ENCODE results near the gene FDXR. TPM values are rescaled to one million over a fixed set of nuclear protein-coding genes. Genes with fewer than 3 reads are reported as not detected.
A peak's percentile ranks its signal among the peaks of the same experiment; 100 is the strongest.

Gene FDXR
- total RNA-seq, 1 donor from 2014 or later = 31.5 TPM

DNA sequence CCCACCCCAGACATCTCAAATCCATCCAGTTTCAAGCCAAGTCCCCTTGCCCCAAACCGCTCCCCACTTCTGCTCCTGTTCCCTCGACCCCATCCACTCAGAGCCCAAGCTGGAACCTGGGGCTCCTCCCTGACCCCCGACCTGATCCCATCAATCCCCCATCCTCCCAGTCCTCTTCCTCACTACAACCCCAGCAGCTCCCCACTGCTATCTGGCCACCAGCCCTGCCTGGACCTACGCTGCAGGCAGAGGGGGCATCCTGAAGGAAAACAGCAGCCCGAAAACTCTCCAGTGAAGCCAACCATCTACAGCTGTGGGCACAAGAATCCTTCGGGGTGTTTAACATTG, 3.9 kb downstream of the FDXR start:
- no peak overlapping the region for H3K4me3 ChIP-seq (ENCODE audit: low read depth, low read length)
- no peak for DNase-seq (ENCODE audit: low read depth)
- TF ChIP-seq, protein P1, sequence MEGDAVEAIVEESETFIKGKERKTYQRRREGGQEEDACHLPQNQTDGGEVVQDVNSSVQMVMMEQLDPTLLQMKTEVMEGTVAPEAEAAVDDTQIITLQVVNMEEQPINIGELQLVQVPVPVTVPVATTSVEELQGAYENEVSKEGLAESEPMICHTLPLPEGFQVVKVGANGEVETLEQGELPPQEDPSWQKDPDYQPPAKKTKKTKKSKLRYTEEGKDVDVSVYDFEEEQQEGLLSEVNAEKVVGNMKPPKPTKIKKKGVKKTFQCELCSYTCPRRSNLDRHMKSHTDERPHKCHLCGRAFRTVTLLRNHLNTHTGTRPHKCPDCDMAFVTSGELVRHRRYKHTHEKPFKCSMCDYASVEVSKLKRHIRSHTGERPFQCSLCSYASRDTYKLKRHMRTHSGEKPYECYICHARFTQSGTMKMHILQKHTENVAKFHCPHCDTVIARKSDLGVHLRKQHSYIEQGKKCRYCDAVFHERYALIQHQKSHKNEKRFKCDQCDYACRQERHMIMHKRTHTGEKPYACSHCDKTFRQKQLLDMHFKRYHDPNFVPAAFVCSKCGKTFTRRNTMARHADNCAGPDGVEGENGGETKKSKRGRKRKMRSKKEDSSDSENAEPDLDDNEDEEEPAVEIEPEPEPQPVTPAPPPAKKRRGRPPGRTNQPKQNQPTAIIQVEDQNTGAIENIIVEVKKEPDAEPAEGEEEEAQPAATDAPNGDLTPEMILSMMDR (conservative IDR thresholded peaks at IDR 0.05; ENCODE audit: low read depth, low read length) = no peak

DNA sequence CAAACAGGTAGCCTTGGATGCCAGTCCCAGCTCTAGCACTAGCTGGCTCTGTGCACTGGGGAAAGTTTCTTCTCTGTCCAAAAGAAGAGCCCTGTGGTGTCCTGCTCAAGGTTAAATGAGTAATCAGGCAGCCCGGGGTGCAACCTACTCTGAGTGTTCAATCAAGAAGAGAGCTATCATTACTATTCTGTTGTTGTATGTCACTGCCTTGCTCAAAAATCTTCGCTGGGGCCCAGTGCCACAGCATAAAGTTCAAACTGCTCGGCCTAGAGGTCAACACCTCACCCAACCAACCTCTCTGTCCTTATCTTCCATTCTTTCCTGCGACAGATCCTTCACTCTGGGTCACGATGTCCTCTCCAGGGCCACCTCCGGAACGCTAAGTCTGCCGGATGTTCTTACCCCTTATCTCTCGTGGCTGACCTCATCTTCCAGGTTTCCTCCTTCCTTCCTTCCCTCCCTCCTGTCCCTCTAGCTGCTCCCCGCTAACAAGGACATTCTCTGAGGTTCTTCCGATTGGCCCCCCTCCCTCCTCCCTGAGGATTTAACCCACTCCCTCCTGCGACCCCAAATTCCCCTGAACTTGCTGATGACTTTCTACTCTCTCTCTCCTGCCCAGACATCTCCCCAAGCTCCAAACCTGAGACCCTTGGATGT, 4.4 kb downstream of the FDXR start:
- no peak overlapping the region for H3K4me3 ChIP-seq (ENCODE audit: low read depth, low read length)
- TF ChIP-seq, protein P1 (conservative IDR thresholded peaks at IDR 0.05; ENCODE audit: low read depth, low read length) = no peak
- DNase-seq (ENCODE audit: low read depth) = no peak

DNA sequence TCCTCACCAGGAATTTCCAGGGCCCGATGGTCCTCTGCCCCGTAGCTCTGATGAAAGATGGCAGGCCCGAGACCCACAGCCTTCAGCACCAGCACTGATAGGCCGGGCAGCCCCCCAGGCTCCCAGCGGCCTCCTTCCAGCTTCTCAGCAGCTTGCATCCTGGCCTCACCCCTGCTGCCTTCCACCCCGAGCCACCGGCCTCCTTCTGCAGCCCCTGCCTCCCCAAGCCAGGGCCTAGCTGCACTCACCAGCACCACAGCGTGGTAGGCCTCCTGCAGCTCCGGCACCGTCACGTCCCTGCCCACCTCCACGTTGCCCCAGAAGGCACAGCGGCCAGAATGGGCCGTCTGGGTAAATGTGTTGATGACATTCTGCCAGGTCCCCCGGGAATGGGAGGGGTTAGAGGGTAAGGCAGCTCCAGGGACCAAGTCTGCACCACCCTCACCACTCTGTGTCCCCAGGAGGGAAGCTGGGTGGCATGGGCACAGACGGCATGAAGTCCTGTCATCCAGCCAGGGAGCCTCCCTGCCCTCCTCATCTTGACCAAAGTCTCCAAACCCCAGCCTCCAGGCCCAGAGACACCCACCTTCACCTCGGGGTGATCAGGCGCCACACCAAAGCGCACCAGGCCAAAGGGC, 6.5 kb downstream of the FDXR start:
- TF ChIP-seq, protein P1 (conservative IDR thresholded peaks at IDR 0.05; ENCODE audit: low read depth, low read length) = no peak
- no peak for DNase-seq (ENCODE audit: low read depth)
- H3K4me3 ChIP-seq (ENCODE audit: low read depth, low read length) = no peak overlapping the region

DNA sequence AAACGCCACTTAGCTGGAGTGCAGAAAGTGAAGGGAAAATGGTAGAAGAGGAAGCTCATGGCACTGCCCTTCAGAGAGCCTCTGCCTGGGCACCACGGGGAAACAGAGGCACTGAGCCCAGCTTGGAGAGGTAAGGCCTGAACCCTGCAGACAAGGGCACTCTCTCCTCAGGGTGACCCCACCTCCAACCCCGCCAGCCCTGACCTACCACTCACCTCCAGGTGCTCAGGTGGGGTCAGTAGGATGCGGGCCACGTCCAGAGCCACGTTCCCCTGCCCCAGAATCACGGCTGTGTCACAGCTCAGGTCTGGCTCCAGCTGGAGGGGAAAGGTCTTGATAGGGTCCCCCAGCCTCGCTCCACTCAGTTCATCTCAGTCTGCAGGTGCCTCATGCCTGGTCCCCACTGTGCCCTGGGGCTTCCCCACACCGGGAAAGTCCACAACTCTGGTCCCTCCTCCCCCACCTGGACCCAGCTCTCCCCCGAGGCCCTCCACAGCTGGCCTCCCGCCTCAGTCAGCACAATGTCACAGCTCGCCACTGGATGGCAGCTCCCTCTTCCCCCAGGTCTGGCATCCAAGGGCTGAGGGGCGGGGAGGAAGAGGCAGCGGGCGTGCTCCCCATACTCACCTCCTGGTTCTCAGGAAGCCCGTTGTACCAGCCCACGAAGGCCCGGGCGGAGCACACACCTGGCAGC, 7.1 kb downstream of the FDXR start:
- H3K4me3 ChIP-seq (ENCODE audit: low read depth, low read length) = no peak overlapping the region
- TF ChIP-seq, protein P1 (conservative IDR thresholded peaks at IDR 0.05; ENCODE audit: low read depth, low read length) = no peak
- DNase-seq (ENCODE audit: low read depth) = no peak

DNA sequence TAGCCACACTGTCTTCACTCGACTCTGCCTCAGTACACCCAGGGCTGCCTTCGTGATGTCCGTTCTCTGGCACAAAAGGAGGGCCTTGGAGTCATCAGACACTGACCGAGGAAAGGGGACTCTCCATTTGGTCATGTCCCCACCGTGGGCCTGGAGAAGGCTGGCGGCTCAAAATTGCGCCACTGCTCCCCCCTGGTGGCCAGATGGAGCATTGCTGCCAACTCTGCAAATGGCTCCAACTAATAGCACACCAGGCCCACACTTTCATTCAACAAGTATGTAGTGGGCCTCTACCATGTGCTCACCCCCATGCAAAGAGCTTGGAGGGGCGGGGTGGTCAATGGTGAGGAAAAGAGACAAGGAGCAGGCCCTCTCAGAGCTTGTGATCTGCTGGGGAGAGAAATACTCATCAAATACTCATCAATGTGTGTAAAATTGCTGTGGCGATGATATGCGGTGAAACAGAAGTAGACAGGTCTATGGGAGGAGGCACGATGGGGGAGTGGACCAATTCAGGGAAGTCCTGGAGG, 7.9 kb downstream of the FDXR start:
- no peak for DNase-seq (ENCODE audit: low read depth)
- TF ChIP-seq, protein P1 (conservative IDR thresholded peaks at IDR 0.05; ENCODE audit: low read depth, low read length) = peak; percentile 94

DNA sequence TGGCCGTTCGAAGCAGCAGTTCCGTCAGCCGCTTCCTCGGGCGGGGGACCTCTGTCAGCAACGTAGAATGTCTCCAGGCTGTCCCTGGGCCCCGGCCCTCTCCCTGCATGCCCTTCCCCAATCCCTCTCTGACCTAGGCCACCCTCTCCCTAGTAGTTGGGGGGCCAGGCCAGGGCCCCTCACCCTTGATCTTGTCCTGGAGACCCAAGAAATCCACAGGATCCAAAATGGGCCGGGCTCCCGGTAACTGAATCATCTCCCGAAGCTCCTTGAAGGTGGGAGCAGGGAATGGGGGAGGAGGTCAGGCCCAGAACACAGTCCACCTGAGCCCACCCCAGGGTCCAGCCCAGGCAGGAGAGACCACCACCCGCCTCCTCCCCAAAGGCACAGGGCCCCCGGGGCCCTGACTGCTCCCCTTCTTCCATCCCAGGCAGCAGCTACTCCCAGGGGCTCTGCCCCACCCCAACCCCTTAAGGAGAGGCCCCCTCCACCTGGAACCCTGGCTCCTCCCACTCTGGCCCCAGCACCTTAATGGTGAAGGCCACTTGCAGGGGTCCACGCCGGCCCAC, 8.4 kb downstream of the FDXR start:
- TF ChIP-seq, protein P1 (conservative IDR thresholded peaks at IDR 0.05; ENCODE audit: low read depth, low read length) = no peak
- DNase-seq (ENCODE audit: low read depth) = no peak
- H3K4me3 ChIP-seq (ENCODE audit: low read depth, low read length) = no peak overlapping the region

More for the DNA sequence above, 7.9 kb downstream of the FDXR start:
- H3K4me3 ChIP-seq (ENCODE audit: low read depth, low read length) = no peak overlapping the region

All from epithelial cell of proximal tubule (primary cell).